Stimulated activated CD4-positive, alpha-beta T cell treated with anti-CD3 and anti-CD28 coated beads, Interleukin-4, amount 100 ng/mL, for 1 hour (primary cell): ENCODE results near the gene SLC4A1.
A peak's percentile ranks its signal among the peaks of the same experiment; 100 is the strongest.

ENCODE experiments used
- DNase-seq: peaks from one replicate; pipeline ENCODE4 v3.0.0-alpha.2; 2020

Gene SLC4A1

DNA sequence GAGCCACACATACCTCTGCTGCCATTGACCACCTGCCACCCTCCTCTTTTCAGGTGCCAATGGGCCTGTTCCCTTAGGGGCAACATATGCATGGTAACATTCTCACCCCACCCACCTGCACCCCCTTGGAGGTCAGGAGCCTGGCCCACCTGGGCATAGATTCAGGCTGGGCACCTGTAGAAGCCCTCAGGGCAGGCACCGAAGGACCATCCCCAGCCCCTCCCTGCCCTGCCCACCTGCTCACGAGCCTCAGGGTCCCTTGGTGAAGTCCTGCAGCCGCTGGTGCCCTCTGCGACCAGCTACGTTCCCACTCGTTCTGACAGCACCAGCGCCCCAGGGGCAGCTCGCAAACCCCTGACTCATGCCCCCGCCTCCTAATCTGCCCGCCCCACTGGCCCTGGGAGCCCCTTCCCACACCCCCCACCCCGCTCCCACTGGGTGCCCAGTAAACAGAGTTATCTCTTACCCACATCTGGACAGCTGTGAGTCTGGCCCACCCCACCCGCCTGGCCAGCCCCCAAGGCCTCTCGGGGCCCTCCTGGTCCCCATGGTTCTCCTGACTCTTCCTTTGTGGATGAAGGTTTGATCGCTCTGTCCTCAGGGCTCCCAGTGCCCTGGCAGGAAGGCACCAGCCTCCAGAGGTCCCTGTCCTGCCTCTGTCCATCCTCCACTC lies at the start of gene SLC4A1:
Gene SLC4A1, minus strand, starts transcription at position 318 of the 673 bp plus-strand sequence. CDS start 5,269 bp downstream, outside the sequence.
- DNase-seq = no peak

DNA sequence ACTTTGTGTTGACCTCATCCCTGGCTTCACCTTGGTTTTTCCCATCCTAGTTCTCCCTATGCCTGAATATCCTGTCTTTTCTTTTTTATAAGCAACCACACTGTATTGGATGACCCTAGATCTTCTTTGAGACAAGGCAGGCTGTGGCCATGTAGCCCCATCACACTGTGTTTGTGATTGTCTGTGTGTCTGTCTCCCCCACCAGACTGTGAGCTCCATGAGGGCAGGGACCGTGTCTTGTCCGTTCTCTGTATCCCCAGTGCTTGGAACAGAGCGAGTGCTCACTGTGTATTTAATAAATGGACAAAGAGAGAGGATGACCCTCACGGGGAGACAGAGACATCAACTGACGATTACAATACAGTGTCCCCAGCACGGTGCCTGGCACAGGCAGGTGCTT lies 49.6 kb upstream of the SLC4A1 start:
- DNase-seq = no peak

DNA sequence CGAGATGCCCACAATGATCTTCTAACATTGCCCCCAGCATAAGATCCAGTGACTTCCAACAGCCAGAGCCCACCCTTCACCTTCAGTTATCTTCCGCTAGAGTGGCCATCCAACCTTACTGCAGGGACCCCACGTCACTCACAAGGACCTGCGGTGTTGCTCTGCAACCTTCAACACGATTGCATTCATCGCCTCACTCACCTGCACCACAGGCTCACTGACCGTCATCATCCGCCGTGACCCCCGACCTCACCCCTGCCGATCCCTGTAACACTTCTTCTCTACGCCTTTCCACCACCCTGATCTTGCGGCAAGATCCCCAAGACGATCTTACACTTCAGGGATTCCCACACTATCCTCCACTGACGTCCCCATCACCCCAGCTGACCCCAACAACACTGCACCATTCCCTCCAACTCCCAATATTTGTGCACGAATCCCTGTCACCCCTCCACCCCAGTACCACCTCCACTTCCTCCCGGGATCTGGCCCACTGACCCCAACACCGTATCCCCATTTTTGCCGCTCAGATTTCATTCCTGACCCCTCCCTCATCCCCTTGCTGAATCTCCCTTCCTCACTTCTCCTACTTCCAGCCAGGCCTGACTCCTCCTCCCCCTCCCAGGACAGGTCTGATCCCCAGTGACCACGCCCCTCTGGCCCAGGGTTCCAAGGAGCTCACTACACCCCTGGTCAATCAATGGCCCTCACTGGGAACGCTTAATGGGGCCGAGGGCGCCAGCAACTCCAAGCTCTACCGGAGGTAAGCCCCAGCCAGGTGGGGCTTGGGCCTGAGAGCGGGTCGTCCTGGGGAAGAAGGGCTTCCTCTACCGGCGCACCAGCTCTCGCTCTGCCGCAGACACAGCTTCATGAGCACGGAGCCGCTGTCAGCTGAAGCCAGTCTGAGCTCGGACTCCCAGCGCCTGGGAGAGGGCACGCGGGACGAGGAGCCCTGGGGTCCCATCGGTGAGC lies 48.1 kb upstream of the SLC4A1 start:
- no peak for DNase-seq

DNA sequence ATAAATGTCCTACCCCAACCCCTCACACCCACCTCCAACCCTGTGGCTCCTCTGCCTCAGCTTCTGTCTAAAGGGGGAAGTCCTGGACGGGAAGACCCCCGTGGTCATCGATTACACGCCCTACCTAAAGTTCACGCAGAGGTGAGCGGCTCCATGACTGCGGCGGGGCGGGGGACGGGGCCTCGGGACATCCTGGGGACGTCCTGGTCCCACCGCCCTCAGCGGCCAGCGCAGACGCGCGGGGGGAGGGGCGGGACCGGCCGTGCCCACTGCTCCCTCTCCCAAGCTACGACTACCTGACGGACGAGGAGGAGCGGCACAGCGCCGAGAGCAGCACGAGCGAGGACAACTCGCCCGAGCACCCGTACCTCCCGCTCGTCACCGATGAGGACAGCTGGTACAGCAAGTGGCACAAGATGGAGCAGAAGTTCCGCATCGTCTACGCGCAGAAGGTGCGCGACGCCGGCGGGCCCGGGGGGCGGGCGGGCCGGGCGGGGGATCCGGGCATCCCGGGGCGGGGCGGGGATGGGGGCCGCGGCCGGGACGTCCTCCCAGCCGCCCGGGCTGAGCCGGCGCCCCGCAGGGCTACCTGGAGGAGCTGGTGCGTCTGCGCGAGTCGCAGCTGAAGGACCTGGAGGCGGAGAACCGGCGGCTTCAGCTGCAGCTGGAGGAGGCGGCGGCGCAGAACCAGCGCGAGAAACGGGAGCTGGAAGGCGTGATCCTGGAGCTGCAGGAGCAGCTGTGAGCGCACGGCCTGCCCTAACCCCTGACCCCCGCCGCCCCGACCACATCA lies 47.1 kb upstream of the SLC4A1 start:
- peak; percentile 53 for DNase-seq

DNA sequence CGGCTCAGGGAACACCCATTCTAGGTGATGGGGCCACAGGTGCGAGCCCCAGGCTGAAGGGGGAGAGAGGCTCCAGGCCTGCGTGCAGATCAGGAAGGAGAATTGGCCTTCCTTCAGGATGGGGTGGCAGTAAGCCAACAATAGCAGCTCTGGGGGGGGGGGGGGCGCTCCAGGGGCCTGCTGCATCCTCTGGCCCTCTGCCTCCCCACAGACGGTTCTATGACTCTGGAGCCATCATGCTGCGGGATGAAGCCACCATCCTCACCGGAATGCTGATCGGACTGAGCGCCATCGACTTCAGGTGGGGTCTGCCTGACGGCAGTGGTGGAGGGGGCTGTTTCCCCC lies 46.6 kb upstream of the SLC4A1 start:
- no peak for DNase-seq

DNA sequence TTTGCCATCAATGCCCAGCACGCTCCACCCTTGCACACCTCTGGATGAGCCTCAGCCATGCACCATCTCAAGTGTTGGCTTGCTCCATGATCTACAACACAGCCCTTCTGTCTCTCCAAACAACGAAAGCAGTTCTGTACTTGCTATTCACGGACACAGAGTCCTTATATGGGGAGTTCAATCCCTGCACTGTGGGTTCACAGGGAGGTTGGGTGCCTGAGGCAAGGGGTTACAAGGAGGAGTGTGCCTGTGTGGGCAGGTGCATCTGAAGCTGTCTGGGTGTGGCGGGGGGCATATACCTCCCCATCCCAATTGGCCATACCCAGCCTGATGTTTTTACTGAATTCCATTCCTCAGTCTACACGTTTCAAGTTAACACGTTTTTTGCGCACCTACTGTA lies 46.1 kb upstream of the SLC4A1 start:
- no peak for DNase-seq

DNA sequence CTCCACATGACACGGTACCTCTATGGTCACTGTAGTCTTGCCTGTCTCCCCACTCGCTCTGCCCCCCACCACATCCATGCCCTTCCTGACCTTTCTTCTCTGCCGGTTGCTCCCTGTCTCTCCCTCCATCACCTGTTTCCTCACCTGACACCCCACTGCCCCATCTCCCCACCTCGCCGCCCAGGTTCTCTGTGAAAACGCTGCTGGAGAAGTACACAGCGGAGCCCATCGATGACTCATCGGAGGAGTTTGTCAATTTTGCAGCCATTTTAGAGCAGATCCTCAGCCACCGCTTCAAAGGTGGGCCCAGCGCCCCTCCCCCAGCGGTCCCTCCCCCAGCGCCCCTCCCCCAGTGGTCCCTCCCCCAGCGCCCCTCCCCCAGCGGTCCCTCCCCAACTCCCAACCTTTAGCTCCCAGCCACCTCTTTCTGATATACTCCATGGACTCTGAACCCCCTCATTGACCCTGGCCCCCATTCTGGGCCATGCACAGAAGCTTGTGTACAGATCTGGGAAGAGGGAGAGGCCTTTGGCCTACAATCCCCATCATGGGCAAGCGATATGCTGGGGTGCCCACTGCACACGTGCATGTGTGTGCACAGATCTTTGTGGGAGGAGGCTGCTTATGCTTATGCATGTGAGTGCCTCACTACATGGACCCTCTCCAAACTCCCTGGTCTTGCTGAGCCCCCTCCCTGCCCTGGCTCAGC lies 44.6 kb upstream of the SLC4A1 start:
- no peak for DNase-seq

DNA sequence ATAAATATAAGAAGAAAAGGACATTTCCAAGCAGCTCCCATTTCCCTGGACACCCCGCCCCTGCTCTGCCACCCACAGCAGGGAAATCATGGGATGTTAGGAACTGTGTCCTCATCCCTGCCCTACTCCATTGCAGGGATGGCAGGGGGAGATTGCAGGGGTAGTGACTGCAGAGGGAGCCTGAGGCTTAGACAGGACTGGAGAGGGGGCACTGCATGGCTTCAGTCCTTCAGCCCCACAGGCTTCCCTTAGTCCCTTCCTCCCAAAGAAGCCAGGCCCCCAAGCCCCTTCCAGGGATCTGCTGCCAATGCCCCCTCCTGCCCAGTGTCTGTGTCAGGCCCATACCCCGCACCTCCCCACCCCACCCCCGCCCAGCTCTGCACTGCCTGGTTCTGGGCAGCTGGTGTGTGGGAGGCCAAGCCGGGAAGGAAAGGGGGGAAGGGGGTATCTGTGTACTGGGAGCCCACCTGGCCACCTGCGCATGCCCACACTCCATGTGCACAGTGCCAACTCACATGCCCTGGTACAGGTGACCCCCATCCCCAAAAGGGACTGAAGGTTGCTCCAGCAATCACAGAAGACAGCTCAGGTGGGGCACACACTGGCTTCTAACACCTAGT lies 43.7 kb upstream of the SLC4A1 start:
- DNase-seq = no peak

DNA sequence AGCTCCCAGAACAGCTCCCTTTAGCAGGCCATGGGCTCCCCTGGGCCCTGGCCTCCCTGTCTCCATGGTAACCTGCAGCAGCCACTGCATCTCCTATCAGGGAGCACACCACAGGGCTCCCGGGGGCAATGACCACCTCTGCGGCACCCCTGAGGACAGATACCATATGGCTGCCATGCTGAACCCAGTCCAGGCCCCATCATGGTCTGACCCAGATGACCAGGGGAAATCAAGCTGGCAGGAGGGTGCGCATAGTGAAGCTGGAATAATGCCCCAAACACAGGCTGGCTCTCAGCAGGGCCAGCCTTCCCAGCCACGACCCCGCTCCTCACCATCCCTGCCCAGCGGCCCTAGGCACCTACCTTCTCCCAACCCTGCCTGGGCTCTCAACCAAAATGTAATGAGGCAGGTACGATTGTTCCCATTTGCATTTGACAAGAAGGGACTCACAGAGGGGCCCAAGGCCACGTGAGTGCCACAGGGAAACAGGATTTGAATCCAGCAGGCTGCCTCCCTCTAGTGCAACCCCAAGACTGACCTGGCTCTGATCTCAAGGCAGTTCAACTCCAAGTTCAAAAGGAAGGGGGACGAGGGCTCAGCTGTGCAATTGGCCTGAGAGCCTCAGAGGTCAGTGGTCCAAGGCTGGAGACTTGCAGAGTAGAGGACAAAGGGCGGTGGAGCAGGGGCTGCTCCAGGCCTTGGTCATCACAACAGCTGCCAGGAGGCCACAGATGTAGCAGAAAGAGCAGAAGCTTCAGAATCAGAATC lies 42.9 kb upstream of the SLC4A1 start:
- DNase-seq = no peak

DNA sequence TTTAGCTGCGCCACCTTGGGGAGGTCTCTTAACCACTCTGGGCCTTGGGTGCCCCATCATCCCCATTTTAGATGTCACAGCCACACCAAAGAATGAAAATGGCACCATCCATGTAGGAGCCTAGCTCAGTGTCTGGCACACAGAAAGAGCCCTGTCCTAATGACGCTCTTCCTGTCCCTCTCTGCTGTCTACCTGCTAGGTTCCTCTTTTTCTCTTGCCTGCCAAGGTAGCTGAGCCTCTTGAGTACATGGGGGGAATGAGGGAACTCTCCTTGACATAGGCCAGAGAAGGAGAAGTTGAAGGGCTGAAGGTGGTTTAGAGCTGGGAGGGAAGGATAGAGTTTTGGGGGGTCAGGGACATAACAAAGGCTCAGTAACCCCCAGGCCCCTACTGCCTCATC lies 42.3 kb upstream of the SLC4A1 start:
- DNase-seq = no peak

DNA sequence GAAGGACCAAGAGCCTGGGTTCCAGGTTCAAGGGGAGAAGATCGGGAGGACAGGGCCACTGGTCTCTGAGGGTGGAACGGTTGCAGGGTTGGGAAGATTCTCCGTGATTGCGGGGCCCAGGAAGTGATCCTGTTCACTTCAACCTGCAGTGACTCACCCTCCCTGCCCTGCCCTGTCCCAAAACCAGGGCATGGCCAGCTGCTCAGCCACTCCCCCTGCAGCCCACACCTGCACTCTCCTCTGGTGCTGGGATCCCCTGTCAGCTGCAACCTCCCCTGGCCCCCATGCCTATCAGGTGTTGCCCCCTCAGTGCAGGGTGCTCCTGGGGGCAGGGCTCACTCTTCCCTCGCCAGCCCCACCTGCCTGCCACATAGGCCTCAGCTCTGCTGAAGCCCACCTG lies 41.5 kb upstream of the SLC4A1 start:
- no peak for DNase-seq

DNA sequence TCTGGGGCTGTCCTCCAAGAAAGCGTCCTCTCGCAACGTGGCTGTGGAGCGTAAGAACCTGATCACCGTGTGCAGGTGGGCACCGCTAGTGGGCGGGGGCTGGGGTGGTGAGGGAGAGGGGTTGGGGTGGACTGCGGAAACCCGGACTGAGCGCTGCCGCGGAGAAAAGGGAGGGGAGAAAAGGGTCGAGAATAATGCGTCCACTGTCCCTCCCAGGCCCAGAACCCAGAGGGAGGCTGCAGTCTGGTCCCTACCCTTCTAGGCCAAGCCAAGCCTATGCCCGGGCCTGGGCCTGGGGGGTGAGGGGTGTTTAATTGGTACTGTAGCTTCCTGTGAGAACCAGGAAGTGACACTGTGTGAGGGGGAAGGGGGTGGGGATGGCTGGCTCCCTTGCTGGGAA lies 40.9 kb upstream of the SLC4A1 start:
- DNase-seq = no peak

DNA sequence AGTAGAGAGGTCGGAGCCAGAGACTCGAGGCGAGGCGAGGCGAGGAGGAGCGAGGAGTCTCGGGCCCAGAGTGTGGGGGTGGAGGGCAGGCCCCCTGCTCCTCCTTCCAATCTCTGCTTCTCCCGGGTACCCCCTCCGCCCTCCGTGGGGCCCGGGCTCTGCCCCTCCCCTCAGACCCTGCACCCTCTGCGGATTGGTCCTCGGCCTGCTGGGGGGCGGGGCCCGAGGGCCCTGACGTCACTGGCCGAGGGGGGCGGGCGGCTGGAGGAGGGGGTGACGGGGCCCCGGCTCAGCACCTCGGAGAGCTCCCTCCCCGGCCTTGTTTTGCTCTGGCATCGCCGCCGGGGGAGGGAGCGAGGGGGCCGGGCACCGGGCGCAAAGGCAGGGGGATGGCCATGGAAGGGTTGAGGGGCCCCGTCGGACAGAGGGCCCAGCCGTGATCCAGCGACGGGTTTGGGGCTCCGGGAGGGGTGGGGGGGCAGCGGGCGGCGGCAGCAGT lies 40.4 kb upstream of the SLC4A1 start, which contains the start of gene RUNDC3A:
Gene RUNDC3A, plus strand, starts transcription at position 282 of the 499 bp plus-strand sequence. CDS start 232 bp downstream, outside the sequence.
- peak; percentile 87 for DNase-seq

DNA sequence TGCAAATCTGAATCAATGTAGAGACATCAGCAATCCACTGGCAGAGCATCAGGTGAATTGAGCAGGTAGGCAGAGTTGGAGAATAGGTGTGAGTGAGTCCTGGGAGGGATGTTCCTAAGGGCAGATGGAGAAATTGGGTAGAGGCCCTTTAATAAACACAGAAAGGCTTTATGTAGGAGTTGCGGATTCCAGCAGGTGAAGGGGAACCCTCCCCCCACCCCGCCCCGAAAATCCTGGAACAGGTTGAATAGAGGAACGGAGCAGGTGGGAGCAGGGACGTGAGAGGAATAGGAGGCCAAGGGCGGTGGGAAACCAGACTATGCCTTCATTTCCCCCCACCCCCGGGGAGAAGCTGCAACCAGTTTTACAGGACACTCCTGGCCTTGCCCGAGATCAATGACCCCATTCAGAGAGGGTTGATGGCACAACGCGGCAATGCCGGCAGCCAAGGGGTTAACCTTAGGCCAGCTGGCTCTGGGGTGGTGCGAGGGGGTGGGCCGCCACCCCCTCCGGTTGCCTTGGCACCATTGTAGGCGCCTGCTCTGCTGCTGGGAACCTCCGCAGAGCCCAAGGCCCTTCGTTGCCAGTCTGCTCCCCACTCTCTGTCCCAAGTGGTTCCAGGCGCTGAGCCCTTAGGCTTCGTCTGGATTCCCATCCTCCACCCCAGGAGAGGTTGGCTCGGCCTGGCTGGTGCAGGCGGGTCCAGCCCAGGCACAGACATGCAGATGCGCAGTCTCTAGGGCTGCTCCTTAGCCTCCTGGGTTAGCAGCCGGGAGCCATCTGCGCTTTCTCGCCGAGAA lies 39.7 kb upstream of the SLC4A1 start:
- no peak for DNase-seq

DNA sequence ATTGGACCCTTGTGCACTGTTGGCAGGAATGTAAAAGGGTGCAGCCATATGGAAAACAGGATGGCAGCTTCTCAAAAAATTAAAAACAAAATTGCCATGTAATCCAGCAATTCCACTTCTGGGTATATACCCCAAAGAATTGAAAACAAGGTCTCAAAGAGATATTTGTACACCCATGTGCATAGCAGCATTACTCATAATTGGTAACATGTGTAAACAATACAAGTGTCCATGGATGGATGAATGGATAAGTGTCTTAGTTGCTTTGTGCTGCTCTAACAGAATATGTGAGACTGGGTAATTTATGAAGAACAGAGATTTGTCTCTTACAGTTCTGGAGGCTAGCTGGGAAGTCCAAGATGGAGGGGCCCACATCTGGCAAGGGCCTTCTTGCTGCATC lies 36.7 kb upstream of the SLC4A1 start:
- DNase-seq = no peak

DNA sequence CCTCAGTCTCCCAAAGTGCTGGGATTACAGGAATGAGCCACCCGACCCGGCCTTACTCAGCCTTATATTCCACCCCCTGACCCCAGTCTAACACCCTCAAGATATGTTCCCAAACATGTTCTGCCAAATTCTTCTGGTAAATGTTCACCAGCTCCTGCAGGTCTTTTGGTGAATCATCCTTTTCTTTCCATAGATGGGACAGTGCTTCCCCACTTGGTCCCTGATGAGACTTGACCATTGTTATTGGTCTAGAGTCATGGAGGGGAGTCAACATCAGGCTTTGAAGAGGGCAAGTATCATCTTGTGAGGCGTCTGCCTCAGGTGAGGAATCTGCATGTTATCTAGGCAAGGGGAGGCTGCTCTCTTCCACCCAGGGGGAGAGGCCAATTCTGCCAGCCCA lies 30.0 kb upstream of the SLC4A1 start:
- no peak for DNase-seq

DNA sequence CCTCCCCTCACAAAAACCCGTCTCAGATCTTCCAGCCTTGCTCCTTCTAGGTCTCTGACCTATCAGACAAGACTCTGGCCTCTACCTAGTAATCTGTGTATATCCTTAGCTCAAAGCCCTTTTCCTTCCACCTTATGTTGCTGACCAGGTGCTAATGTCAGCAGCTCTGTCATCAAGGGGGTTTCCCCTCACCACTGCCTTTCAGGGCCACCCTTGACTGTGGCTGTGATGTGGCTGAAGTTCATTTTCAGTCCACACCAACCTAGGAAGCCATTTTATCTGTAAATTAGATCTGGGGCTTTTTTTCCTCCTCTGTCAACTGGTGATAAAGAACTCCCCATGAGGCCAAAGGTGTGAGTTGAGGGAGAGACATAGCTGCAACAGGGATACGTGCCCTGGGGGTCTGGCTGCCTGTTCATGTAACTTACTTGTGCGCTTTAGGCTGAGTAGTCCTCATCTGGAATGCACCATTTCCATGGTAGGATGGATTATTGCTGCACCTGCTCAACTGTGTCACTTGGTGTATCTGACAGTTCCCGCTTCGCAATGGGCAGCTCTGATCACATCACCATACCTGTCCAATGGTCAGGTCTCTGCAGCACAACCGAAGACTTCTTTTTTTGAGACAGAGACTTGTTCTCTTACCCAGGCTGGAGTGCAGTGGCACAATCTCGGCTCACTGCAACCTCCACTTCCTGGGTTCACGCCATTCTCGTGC lies 25.7 kb upstream of the SLC4A1 start:
- DNase-seq = no peak

DNA sequence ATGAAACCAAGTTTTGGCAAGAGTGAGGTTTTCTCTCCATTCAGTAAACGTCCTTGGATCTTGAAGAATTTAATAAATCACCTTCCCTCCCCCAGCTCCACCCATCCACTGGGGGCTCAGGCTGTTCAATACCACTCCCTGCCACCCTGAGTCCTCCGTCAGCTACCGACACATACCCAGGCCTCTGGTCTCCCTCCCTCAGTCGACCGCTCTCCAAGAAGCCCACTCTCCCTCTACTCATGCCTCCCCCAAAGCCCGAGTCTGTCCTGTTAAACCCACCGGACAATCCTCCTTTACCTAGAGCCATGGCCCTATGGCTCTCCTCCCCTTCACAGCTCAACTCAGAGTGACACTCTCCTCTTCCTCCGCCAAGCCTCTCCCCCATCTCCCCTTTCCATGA lies 19.7 kb upstream of the SLC4A1 start:
- DNase-seq = no peak

DNA sequence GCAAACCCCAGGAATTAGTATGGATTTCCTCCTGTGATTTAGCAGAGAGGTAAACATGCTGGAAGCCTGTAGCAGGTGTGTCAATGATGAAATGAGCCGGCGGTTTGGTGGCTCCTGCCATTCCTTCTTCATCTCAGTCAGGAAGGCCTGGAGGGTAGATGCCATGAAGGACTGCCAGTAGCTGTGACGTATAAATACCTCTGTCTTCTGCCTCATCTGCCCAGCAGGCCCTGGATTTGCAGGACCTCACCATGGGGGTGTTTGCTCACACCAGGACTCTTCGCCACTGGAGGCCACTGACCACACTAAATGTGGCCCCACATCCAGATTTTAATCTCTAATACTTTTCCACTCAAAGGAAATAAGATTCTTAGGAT lies 16.1 kb upstream of the SLC4A1 start:
- no peak for DNase-seq
